ENCODE results near the gene UTF1. TPM values are rescaled to one million over a fixed set of nuclear protein-coding genes. Genes with fewer than 3 reads are reported as not detected.

The UTF1 gene
- polyA plus RNA-seq, 5 donors: 0.09 TPM; not detected in 4

- no peak for DNase-seq
Measured at GRCh38 chr10:133277277-133277992, 47.4 kb downstream of the UTF1 start.

GRCh38 chr10:133277993-133278576 is 48.1 kb downstream of the UTF1 start:
- DNase-seq: no peak

DNA sequence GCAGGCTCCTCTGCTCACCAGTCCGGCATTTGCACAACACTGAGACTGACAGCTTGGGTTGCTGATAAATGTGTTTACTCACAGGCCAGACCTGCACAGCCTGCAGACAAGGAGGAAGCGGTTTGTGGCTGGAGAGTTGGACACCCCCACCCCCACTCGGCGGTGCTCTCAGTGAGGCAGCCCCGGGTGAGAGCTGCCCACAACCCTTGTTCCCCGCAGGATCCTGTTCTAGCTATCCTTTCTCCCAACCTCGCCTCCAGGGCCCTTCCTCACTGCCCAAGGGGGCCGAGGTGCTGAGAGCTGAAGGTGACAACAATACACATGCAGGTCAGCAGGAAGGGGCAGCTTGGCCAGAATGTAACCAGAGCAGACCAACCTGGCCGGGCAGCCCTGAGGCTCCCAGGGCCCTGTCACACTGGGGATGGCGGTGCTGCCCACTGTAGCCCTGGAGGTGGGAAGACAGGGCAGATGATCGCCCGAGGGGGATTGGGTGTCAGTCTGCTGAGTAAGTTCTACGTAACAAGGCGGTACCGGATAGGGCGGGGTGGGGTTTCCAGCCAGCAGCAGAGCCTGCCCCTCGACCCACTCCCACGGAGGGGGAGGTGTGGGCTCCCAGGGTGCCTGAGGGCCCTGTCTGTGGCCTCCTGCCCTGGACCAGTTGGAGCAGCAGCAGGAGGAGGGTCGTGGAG is 48.7 kb downstream of the UTF1 start:
- DNase-seq: no peak

DNA sequence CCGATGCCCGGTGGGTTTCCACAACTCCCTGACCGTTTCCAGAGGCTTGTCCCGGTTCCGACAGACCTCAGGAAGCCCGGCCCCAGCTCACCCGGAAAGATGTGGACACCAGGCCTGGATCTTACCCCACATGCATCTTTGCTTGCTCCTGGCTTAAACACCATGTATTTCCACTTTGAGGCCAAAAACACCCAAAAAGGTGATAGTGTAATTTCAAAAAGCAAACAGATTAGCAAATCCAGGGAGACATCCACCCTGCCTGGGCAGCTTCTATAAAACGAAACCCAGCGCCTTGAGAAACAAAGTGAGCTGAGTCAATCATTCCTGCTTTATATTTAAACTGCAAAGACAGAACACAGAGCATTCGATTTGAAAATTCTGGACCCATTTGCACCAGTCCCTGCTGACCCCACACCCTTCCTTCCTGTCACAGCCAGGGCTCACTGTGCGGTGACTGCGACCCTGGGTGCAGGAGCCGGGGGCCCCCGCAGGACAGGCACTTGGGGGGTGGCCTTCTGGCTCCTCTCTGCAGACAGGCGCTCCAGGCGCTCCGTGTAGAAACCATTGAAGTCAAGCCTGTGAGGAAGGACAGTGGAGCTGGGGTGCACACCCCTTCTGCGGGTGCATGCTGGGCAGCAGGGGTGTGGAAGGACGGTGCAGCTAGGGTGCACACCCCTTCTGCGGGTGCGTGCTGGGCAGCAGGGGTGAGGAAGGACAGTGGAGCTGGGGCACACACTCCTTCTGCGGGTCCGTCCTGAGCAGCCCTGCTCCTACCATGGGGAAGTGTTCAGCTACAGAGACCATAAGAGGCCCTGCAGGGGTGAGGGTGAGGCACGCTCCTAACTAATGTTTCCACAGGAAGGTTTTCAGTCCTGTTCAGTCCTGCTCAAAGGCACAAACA is 49.6 kb downstream of the UTF1 start:
- DNase-seq: no peak

GRCh38 chr10:133280391-133281059 is 50.5 kb downstream of the UTF1 start:
- no peak for DNase-seq

GRCh38 chr10:133281084-133281483 is 51.1 kb downstream of the UTF1 start:
- no peak for DNase-seq

Other genes starting within 250 kb of the UTF1 start
- under 1 TPM in 4 of 5 donors, not detected in 1; 0.08 to 0.28 (median 0.10) TPM for gene ADGRA1, start 142.3 kb upstream of the UTF1 start, polyA plus RNA-seq (ENCODE audit: insufficient read depth in 1 of 5, insufficient read length in 5 of 5, low replicate concordance in 1 of 5)
- gene KNDC1, start 70.0 kb upstream of the UTF1 start, polyA plus RNA-seq (ENCODE audit: insufficient read depth in 1 of 5, insufficient read length in 5 of 5, low replicate concordance in 1 of 5): 1 to 10 TPM; 2.5 to 4.9 (median 4.3) TPM
- under 1 TPM; 0.09 to 0.32 (median 0.21) TPM for gene VENTX, start 7.6 kb downstream of the UTF1 start, polyA plus RNA-seq (ENCODE audit: insufficient read depth in 1 of 5, insufficient read length in 5 of 5, low replicate concordance in 1 of 5)
- 1 to 10 TPM; 2.0 to 4.4 (median 2.6) TPM for gene ADAM8, start 46.7 kb downstream of the UTF1 start, polyA plus RNA-seq (ENCODE audit: insufficient read depth in 1 of 5, insufficient read length in 5 of 5, low replicate concordance in 1 of 5)
- gene TUBGCP2, start 78.7 kb downstream of the UTF1 start, polyA plus RNA-seq (ENCODE audit: insufficient read depth in 1 of 5, insufficient read length in 5 of 5, low replicate concordance in 1 of 5): 10 to 100 TPM; 45.4 to 60.0 (median 54.9) TPM
- 10 to 100 TPM; 39.1 to 55.9 (median 41.4) TPM for gene ZNF511, start 78.7 kb downstream of the UTF1 start, polyA plus RNA-seq (ENCODE audit: insufficient read depth in 1 of 5, insufficient read length in 5 of 5, low replicate concordance in 1 of 5)
- under 1 TPM in 3 of 5 donors, not detected in 2; 0.29 to 0.31 (median 0.31) TPM for gene CALY, start 106.7 kb downstream of the UTF1 start, polyA plus RNA-seq (ENCODE audit: insufficient read depth in 1 of 5, insufficient read length in 5 of 5, low replicate concordance in 1 of 5)
- gene PRAP1, start 117.2 kb downstream of the UTF1 start, polyA plus RNA-seq (ENCODE audit: insufficient read depth in 1 of 5, insufficient read length in 5 of 5, low replicate concordance in 1 of 5): under 1 TPM in 4 of 5 donors, not detected in 1; 0.29 to 0.74 (median 0.61) TPM
- gene FUOM, start 127.8 kb downstream of the UTF1 start, polyA plus RNA-seq (ENCODE audit: insufficient read depth in 1 of 5, insufficient read length in 5 of 5, low replicate concordance in 1 of 5): 10 to 100 TPM in 2 of 5 donors, 1 to 10 TPM in 3; 6.7 to 13.9 (median 8.1) TPM
- 10 to 100 TPM; 66.9 to 92.0 (median 73.4) TPM for gene ECHS1, start 143.1 kb downstream of the UTF1 start, polyA plus RNA-seq (ENCODE audit: insufficient read depth in 1 of 5, insufficient read length in 5 of 5, low replicate concordance in 1 of 5)
- gene PAOX, start 149.0 kb downstream of the UTF1 start, polyA plus RNA-seq (ENCODE audit: insufficient read depth in 1 of 5, insufficient read length in 5 of 5, low replicate concordance in 1 of 5): 1 to 10 TPM; 3.7 to 8.5 (median 5.7) TPM
- gene MTG1, start 163.9 kb downstream of the UTF1 start, polyA plus RNA-seq (ENCODE audit: insufficient read depth in 1 of 5, insufficient read length in 5 of 5, low replicate concordance in 1 of 5): 10 to 100 TPM; 51.1 to 71.4 (median 62.9) TPM
- 1 to 10 TPM; 2.6 to 6.6 (median 3.1) TPM for gene SPRN, start 194.4 kb downstream of the UTF1 start, polyA plus RNA-seq (ENCODE audit: insufficient read depth in 1 of 5, insufficient read length in 5 of 5, low replicate concordance in 1 of 5)
- gene SCART1, start 223.7 kb downstream of the UTF1 start, polyA plus RNA-seq (ENCODE audit: insufficient read depth in 1 of 5, insufficient read length in 5 of 5, low replicate concordance in 1 of 5): 1 to 10 TPM; 1.3 to 3.5 (median 2.3) TPM